Measurements from ENCODE around the gene SMAD1. TPM values are rescaled to one million over a fixed set of nuclear protein-coding genes. Genes with fewer than 3 reads are reported as not detected.

Gene SMAD1
- total and polyA plus RNA-seq, 11 donors, result 1.8 to 21.4 (median 14.8) TPM

DNA sequence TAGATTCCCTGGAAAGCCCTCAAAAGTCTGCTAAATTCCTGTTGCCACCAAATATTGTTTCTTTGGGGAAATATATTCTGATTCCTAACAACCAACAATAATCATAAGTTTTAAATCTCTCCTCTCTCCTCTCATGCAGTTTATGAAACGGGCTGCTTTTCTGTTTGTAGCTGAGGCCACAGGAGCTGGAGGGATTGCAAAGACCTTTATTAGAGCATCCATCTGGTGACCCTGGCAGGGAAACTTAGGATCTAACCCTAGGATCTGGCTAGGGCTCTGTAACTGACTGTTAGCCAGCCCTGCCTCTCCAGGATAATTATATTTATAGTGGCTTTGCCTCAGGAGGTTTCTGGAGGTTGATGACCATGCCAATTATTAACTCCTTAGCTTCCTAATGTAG lies 56.9 kb downstream of the SMAD1 start:
- H3K27me3 ChIP-seq, result no peaks in the 10 kb centered on the region
- H3K36me3 ChIP-seq, result peaks cover 0 to 29% (median 12%) of the 10 kb centered on the region in 9 donors
- no peak overlapping the region for H3K4me3 ChIP-seq
- TF ChIP-seq, protein P1, sequence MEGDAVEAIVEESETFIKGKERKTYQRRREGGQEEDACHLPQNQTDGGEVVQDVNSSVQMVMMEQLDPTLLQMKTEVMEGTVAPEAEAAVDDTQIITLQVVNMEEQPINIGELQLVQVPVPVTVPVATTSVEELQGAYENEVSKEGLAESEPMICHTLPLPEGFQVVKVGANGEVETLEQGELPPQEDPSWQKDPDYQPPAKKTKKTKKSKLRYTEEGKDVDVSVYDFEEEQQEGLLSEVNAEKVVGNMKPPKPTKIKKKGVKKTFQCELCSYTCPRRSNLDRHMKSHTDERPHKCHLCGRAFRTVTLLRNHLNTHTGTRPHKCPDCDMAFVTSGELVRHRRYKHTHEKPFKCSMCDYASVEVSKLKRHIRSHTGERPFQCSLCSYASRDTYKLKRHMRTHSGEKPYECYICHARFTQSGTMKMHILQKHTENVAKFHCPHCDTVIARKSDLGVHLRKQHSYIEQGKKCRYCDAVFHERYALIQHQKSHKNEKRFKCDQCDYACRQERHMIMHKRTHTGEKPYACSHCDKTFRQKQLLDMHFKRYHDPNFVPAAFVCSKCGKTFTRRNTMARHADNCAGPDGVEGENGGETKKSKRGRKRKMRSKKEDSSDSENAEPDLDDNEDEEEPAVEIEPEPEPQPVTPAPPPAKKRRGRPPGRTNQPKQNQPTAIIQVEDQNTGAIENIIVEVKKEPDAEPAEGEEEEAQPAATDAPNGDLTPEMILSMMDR (IDR thresholded peaks at IDR 0.05), result no peak
- no peak for TF ChIP-seq POLR2A (IDR thresholded peaks at IDR 0.05)
- no peaks in the 10 kb centered on the region for H3K9me3 ChIP-seq
- intact Hi-C loops (cut with DNase I), result no loop called here
- DNase-seq (no peak), ATAC-seq (peak in 3 of 4 donors; percentile 29 to 37 (median 37))
- peaks cover 0 to 60% (median 31%) of the 10 kb centered on the region in 12 donors for H3K4me1 ChIP-seq
- no peak overlapping the region for H3K27ac ChIP-seq
- WGBS, 4 donors, result 66 to 79% (median 74%) methylated on average over 1 of the region's 1 CpG

DNA sequence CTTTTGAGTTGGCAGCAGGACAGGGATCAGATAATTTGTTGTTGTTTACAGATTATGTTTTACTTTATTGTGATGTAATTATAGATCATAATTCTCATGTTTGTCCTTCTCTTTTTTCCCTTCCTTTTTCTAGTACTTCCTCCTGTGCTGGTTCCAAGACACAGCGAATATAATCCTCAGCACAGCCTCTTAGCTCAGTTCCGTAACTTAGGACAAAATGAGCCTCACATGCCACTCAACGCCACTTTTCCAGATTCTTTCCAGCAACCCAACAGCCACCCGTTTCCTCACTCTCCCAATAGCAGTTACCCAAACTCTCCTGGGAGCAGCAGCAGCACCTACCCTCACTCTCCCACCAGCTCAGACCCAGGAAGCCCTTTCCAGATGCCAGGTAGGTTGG lies 58.0 kb downstream of the SMAD1 start:
- intact Hi-C loops (cut with DNase I), result no loop called here
- H3K4me1 ChIP-seq, result peaks cover 0 to 56% (median 31%) of the 10 kb centered on the region in 12 donors
- H3K27me3 ChIP-seq, result no peaks in the 10 kb centered on the region
- no peaks in the 10 kb centered on the region for H3K9me3 ChIP-seq
- H3K4me3 ChIP-seq, result no peak overlapping the region
- ATAC-seq (peak in 1 of 4 donors; percentile 30), DNase-seq (no peak)
- TF ChIP-seq, protein P1 (IDR thresholded peaks at IDR 0.05), result no peak
- no peak for TF ChIP-seq POLR2A (IDR thresholded peaks at IDR 0.05)
- H3K27ac ChIP-seq, result peak overlapping the region in 3 of 12 donors; percentile 30 to 32 (median 30)
- peaks cover 0 to 34% (median 15%) of the 10 kb centered on the region in 9 donors for H3K36me3 ChIP-seq
- 48 to 57% (median 53%) methylated on average over 4 of the region's 4 CpGs for WGBS, 4 donors

DNA sequence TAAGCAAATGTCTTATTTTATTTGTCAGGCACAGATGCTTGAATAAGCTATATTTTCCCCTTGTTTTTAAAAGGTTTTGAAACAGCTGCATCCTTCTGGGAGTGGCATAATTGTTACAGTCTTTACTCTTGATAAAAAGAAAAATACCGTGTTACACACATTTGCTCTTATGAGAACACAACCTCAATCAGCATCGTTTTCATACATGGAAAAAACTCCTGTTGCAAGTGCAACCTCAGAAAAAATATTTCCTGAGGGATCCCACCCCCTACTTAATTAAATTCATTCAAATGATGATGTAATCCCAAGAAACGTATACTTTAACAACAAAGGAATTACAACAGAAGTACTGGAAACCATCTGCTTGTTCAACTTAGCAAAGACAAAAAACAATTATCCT lies 58.6 kb downstream of the SMAD1 start:
- 36 to 54% (median 44%) methylated on average over 3 of the region's 3 CpGs for WGBS, 4 donors
- Histone ChIP-seq H3K4me1 (peaks cover 0 to 62% (median 34%) of the 10 kb centered on the region in 12 donors), H3K36me3 (peaks cover 0 to 34% (median 15%) of the 10 kb centered on the region in 9 donors), H3K9me3 (no peaks in the 10 kb centered on the region), H3K27ac (peak overlapping the region in 3 of 12 donors; percentile 30 to 32 (median 30)), H3K4me3 (no peak overlapping the region), H3K27me3 (no peaks in the 10 kb centered on the region)
- TF ChIP-seq, protein P1 (IDR thresholded peaks at IDR 0.05), result no peak
- no peak for TF ChIP-seq POLR2A (IDR thresholded peaks at IDR 0.05)
- ATAC-seq (no peak), DNase-seq (no peak)
- intact Hi-C loops (cut with DNase I), result no loop called here

DNA sequence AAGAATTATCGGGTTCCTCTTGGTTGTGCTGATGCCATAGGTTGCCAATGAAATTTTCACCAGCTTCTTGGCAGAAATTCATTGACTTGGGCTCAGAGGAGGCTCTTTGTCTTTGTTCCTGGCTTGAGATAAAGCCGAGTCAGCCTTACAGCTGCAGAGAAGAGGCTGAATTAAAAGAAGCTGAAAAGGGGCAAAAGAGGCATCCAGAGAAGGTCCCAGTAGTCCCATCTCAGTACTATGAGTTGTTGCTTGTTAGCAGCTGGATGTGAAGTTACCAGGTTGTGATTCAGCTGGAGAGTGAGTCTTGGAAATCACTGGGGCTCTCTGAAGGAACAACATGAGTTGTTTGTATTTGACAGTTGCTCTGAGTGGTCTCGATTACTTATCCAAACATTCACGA lies 59.7 kb downstream of the SMAD1 start:
- peaks cover 0 to 60% (median 43%) of the 10 kb centered on the region in 12 donors for H3K4me1 ChIP-seq

More for the DNA sequence above, 59.7 kb downstream of the SMAD1 start:
- Histone ChIP-seq H3K36me3 (peaks cover 0 to 34% (median 15%) of the 10 kb centered on the region in 9 donors), H3K27ac (peak overlapping the region in 3 of 12 donors; percentile 2 to 18 (median 15)), H3K4me3 (no peak overlapping the region), H3K9me3 (no peaks in the 10 kb centered on the region), H3K27me3 (no peaks in the 10 kb centered on the region)
- DNase-seq (no peak), ATAC-seq (peak in 2 of 4 donors; percentile 18 to 45)
- intact Hi-C loops (cut with DNase I), result no loop called here
- TF ChIP-seq, protein P1 (IDR thresholded peaks at IDR 0.05), result no peak
- TF ChIP-seq POLR2A (IDR thresholded peaks at IDR 0.05), result no peak
- 55 to 73% (median 64%) methylated on average over 4 of the region's 4 CpGs for WGBS, 4 donors
